Subcutaneous abdominal adipose tissue (tissue), 5 donors: ENCODE data around the gene BEGAIN.

ENCODE experiments used
- H3K27ac ChIP-seq: one replicate; pipeline ENCODE4 v1.7.0; 2013; ENCODE audit warnings: low read depth, mild to moderate bottlenecking, inconsistent platforms, low read length, moderate library complexity
- H3K27me3 ChIP-seq, 5 donors: one replicate each; pipeline ENCODE4 v1.7.0; 2013; ENCODE audit warnings: low read length in 5 of 5, inconsistent platforms in 1 of 5; ENCODE audit not compliant: control insufficient read depth in 5 of 5, insufficient read depth in 4 of 5
- H3K36me3 ChIP-seq, 5 donors: one replicate each; pipeline ENCODE4 v1.7.0; 2013; ENCODE audit warnings: low read length in 5 of 5; ENCODE audit not compliant: control insufficient read depth in 5 of 5, insufficient read depth in 5 of 5
- H3K4me1 ChIP-seq, 5 donors: one replicate each; pipeline ENCODE4 v1.7.0; 2013; ENCODE audit warnings: low read length in 5 of 5, mild to moderate bottlenecking in 3 of 5, moderate library complexity in 1 of 5; ENCODE audit not compliant: control insufficient read depth in 5 of 5, insufficient read depth in 5 of 5
- H3K4me3 ChIP-seq, 5 donors: one replicate each; pipeline ENCODE4 v1.7.0; 2013; ENCODE audit warnings: low read length in 5 of 5, low read depth in 1 of 5
- H3K9ac ChIP-seq, 5 donors: one replicate each; pipeline ENCODE4 v1.7.0; 2013; ENCODE audit warnings: low read length in 5 of 5, mild to moderate bottlenecking in 4 of 5, moderate library complexity in 3 of 5
- H3K9me3 ChIP-seq, 5 donors: one replicate each; pipeline ENCODE4 v1.7.0; 2013; ENCODE audit warnings: low read length in 5 of 5; ENCODE audit not compliant: control insufficient read depth in 5 of 5
- donor health status: healthy.
- donor health status: healthy.
- donor health status: healthy.
- donor health status: healthy.
- donor health status: healthy.

The BEGAIN gene

DNA sequence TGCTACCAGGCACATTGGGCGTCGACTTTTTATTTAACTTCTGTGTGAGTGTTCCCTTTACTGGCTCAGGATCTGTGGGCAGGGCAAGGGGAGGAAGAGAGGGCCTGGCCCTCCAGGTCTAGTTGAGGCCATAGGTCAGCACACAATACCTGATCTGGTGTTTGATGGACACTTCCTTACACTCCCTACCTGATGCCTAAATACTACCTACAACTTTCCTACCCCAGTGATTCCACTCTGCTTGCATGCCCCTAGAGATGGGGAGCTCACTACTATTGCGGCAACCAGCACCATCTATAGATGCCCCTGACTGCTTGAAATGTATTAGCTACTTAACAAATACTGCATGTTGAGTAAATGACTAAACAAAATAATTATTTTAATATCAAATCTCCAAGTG is 20.8 kb upstream of the BEGAIN start:
- H3K27me3 ChIP-seq: peaks cover 5 to 26% (median 21%) of the 10 kb centered on the region in 5 donors
- H3K9ac ChIP-seq: no peak overlapping the region
- H3K27ac ChIP-seq: no peak overlapping the region
- no peaks in the 10 kb centered on the region for H3K4me1 ChIP-seq
- H3K9me3 ChIP-seq: peaks cover 0 to 2% (median 0%) of the 10 kb centered on the region in 5 donors
- no peaks in the 10 kb centered on the region for H3K36me3 ChIP-seq
- H3K4me3 ChIP-seq: no peak overlapping the region

DNA sequence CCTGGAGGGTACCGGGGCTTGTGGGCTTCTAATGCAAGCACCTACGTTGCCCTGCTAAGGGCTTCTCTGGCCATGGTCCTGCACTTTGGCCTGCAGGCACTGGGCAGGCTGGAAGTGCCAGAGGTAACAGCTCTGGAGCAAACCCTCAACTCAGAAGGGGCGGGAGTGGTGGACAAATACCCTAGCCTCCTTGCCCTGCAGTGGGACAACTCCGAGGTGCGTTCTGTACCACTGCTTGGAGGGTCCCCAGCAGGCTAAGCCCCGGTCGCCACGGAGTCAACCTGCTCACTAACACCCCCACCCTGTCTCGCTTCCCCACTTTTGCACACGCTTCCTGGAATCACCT is 20.4 kb upstream of the BEGAIN start:
- peaks cover 0 to 6% (median 1%) of the 10 kb centered on the region in 5 donors for H3K9me3 ChIP-seq
- no peak overlapping the region for H3K9ac ChIP-seq
- H3K4me1 ChIP-seq: no peaks in the 10 kb centered on the region
- H3K27me3 ChIP-seq: peaks cover 5 to 26% (median 21%) of the 10 kb centered on the region in 5 donors
- no peaks in the 10 kb centered on the region for H3K36me3 ChIP-seq
- no peak overlapping the region for H3K27ac ChIP-seq
- H3K4me3 ChIP-seq: no peak overlapping the region

DNA sequence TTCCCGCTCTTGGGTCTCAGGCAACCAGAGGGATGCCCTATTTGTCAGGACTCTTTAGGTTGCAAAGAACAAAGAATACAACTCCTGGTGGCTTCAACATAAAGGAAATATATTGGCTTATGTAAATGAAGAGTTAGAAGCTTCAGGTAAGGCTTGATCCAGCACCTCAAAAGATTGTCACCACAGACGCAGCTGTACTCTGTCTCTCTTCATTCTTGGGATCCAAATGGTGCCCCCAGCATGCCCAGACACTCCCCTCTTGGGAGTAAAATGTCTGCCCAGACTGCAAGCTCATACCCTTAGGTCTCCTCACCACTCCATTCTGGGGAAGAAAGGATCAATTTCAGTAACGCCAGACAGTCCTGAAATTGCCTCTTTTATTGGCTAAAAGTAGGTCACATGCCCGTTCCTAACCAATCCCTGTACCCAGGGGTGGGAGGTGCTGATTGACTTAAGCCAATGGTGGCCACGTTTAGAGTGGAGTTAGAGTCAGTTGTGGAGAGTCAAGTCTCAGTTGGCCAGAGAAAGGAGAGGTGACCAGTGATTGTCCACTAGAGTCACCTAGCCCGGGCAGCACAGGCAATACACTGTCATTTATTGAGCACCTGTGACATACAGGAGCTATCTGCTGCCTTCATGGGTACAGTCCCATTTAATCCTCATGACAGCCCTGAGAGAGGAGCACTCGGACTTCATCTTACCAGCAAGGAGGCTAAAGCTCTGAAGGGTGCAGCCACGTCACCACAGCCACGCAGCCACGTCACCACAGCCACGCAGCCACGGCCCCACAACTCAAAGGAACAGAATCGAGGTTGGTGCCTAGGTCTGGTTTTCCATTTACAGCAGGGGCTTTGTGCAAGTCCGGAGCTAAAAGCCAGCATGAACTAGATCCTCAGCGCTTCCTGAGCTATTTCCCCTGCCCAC is 19.7 kb upstream of the BEGAIN start:
- Histone ChIP-seq H3K4me3 (no peak overlapping the region), H3K27me3 (peaks cover 5 to 26% (median 21%) of the 10 kb centered on the region in 5 donors), H3K9me3 (peaks cover 0 to 11% (median 3%) of the 10 kb centered on the region in 5 donors), H3K36me3 (no peaks in the 10 kb centered on the region), H3K27ac (no peak overlapping the region), H3K4me1 (no peaks in the 10 kb centered on the region), H3K9ac (no peak overlapping the region)

DNA sequence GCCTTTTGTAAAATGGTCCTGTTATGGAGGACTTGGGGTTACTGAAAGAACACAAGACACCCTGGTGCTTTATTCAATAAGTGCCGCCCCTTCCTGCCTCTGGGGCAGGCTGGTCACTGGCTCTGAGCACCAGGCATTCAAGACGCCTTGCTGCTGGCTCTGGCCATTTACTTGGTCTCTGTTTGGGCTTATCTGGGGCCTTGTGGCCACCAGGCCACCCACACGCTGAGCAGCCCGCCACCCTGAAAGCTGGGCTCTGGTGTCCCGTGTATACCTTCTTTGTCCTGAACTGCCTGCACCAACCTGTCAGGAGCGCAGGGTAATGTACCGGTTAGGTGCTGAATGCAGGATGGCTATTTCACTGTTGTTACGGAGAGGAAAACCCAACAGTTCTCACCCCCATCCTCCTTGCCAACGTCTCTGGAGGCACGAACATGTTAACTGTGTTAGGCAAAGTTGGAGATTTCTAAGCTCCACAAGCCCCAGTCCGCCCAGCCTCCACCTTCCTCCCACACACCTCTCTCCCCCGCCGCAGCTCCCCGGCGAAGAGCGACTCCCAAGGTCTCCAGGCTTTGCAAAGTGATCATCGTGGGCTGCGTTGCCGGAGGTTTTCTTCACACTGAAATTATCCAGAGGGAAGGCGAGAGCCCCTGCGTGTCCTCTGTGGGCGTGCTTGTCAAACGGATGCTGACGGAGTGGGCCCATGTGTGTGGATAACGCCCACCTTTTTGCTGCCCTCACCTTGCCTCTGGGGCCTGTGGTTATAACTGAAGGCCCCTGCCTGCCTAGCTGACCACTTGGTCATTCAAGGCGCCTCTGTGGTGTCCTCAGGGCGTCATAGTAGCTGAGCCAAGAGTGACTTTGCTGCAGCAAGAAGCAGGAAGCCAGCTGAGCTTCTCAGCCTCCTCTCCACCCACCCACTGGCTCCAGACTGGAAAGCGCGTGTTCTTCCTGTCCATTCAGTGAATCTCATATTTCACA is 18.8 kb upstream of the BEGAIN start:
- H3K27ac ChIP-seq: no peak overlapping the region
- H3K27me3 ChIP-seq: peaks cover 5 to 26% (median 21%) of the 10 kb centered on the region in 5 donors
- no peak overlapping the region for H3K9ac ChIP-seq
- H3K36me3 ChIP-seq: no peaks in the 10 kb centered on the region
- H3K4me1 ChIP-seq: no peaks in the 10 kb centered on the region
- peaks cover 3 to 17% (median 7%) of the 10 kb centered on the region in 5 donors for H3K9me3 ChIP-seq
- no peak overlapping the region for H3K4me3 ChIP-seq

DNA sequence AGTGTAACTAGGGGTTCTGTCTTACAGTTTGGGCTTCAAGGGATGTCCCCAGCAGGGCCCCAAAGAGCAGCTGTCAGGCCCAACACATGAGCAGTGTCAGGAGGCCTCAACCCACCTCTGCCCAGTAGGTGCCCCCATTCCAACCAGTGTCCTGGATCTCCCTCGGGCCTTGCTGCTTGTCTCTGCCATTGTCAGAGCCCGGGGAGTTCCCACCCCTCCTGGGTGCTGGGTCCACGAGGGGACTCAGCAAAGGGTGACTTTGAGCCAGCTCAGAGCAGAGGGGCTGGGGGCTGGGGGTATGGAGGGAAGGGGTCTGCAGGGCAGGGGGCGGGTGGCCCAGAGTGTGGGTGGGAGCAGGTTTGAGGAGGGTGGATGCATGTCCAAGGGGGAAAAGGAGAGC is 18.0 kb upstream of the BEGAIN start:
- Histone ChIP-seq H3K9me3 (peaks cover 3 to 20% (median 8%) of the 10 kb centered on the region in 5 donors), H3K9ac (no peak overlapping the region), H3K36me3 (no peaks in the 10 kb centered on the region), H3K4me3 (no peak overlapping the region), H3K27ac (no peak overlapping the region), H3K27me3 (peaks cover 5 to 26% (median 19%) of the 10 kb centered on the region in 5 donors), H3K4me1 (no peaks in the 10 kb centered on the region)

DNA sequence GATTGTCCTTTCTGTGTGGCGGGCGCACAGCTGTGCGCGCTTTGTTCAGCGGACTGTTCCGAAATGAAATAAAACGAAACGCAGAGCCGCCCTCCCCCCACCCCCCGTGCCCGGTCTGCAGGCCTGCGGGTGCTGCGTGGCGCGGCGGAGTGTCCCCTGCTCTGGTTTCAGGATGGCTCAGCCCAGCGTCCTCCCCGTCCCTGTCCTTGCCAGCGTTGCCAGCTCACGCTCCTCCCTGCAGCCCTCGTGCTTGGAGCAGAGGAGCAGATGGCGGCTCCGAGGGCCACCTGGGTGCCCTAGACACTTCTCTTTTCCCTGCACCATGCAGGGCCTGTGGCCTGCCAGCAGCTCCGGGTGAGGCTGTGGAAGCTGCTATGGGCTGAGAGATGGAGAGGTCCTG is 17.5 kb upstream of the BEGAIN start:
- peaks cover 3 to 20% (median 8%) of the 10 kb centered on the region in 5 donors for H3K9me3 ChIP-seq
- H3K4me3 ChIP-seq: no peak overlapping the region
- H3K9ac ChIP-seq: no peak overlapping the region
- H3K4me1 ChIP-seq: no peaks in the 10 kb centered on the region
- no peak overlapping the region for H3K27ac ChIP-seq
- H3K36me3 ChIP-seq: no peaks in the 10 kb centered on the region
- peaks cover 5 to 26% (median 19%) of the 10 kb centered on the region in 5 donors for H3K27me3 ChIP-seq

DNA sequence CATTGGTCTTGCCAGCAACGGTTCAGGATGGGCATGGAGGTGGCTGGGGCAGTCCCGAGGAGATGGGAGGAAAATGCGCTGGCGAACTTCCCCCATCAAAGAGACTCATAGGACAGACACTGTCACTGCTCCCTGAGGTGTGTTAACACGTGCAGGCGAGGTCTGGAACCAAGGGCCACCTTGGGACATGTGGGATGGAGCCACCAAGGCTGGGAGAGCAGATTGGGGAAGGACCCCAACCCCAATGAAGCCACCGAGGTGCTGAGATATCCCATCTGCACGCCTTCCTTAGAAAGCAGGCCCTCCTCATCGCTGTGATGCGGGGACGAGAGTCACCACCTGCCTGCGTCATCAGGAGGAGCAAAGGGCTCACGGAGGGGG is 16.9 kb upstream of the BEGAIN start:
- Histone ChIP-seq H3K9me3 (peaks cover 3 to 20% (median 8%) of the 10 kb centered on the region in 5 donors), H3K9ac (no peak overlapping the region), H3K36me3 (no peaks in the 10 kb centered on the region), H3K4me3 (no peak overlapping the region), H3K27me3 (peaks cover 5 to 26% (median 17%) of the 10 kb centered on the region in 5 donors), H3K27ac (no peak overlapping the region), H3K4me1 (no peaks in the 10 kb centered on the region)

DNA sequence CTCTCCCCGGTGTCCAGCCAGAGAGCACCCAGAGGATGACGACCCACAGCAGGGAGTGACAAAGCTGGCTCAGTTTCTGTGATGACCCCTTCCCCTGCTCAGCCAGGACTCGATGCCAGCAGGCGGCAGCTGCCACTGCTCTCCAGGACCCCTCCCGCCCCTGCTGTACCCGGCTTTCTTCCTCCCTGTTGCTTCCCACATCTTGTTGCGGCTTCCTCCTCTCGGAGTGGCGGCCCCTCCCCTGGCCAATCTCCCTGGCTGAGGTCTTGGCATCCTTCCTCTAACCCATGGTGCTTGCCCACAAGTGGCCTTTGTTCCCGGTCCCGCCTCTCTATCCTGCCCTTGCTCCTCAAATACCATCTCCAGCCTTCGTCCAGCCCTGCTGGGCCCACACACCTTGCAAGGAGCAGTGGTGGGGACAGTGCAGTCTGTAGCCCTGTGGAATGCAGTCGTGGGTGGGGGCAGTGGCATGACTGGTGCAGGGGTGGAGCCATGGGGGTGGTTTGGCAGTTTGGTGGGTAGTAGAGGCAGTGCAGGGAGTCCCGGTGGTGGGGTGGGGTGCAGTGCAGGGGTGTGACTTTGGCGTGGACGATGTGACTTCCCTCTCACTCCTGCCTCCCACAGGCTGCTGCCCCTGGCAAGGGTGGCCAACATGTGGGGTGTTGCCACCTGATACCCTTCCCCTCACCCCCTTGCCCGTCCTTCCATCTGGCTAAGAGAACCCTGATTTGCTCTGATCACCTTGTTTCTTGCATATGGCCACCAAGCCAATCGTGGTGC is 16.3 kb upstream of the BEGAIN start:
- H3K27ac ChIP-seq: no peak overlapping the region
- no peaks in the 10 kb centered on the region for H3K4me1 ChIP-seq
- H3K36me3 ChIP-seq: no peaks in the 10 kb centered on the region
- H3K9ac ChIP-seq: no peak overlapping the region
- peaks cover 3 to 20% (median 8%) of the 10 kb centered on the region in 5 donors for H3K9me3 ChIP-seq
- H3K27me3 ChIP-seq: peaks cover 5 to 26% (median 17%) of the 10 kb centered on the region in 5 donors
- H3K4me3 ChIP-seq: no peak overlapping the region

DNA sequence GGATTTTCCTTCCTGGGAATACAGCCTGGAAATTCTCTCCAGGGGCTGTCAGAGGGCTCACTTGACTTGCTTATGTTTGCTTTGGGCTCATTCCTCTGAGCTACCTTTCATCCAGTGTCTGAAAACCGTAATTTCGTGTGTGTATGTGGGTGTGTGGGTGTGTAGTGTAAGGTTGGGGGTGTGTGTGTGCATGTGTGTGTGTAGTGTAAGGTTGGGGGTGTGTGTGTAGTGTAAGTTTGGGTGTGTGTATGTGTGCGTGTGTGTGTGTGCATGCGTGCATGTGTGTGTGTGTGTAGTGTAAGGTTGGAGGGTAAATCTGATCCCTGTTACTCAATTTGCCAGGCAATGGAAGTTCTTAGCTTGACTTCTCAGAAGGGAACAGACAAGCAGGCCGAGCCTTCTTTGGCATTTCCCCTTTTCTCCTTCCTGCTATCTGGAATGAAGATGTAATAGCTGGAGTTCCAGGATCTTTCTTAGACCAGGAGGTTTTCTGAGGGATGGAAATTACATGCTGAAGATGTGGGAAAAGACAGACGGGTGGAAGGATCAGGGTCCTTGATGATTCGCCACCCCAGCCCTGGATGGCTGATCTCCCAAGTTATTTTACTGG is 15.5 kb upstream of the BEGAIN start:
- no peak overlapping the region for H3K4me3 ChIP-seq
- H3K4me1 ChIP-seq: no peaks in the 10 kb centered on the region
- H3K27ac ChIP-seq: no peak overlapping the region
- no peaks in the 10 kb centered on the region for H3K36me3 ChIP-seq
- no peak overlapping the region for H3K9ac ChIP-seq
- peaks cover 5 to 26% (median 17%) of the 10 kb centered on the region in 5 donors for H3K27me3 ChIP-seq
- peaks cover 3 to 20% (median 8%) of the 10 kb centered on the region in 5 donors for H3K9me3 ChIP-seq
